Natural killer cell (primary cell): Measurements from ENCODE around the gene SLC12A9. TPM values are rescaled to one million over a fixed set of nuclear protein-coding genes. Genes with fewer than 3 reads are reported as not detected.

Experiments used
- ATAC-seq, 3 donors: fragments of 150-1000 bp in 2 of 3; fragments of 200-7000 bp in 1 of 3; cut with Tn5 transposase; 1 replicate in 1 of 3; 2 replicates in 2 of 3; pipeline ENCODE4 v1.10.0; 2021; ENCODE audit warnings: mild to moderate bottlenecking in 2 of 3, moderate library complexity in 2 of 3
- DNase-seq, 2 donors: peaks; one replicate each; pipeline versions ENCODE4 v3.0.0 to v3.0.0-alpha.2; 2013 to 2021; ENCODE audit warnings: mixed read lengths in 1 of 2
- H3K27ac ChIP-seq: one replicate; pipeline ENCODE4 v1.5.1; 2013; ENCODE audit warnings: mild to moderate bottlenecking, low read length
- H3K27me3 ChIP-seq: one replicate; pipeline ENCODE4 v1.6.1; 2013; ENCODE audit warnings: low read length; ENCODE audit not compliant: control insufficient read depth, insufficient read depth
- H3K36me3 ChIP-seq: one replicate; pipeline ENCODE4 v1.6.1; 2013; ENCODE audit warnings: low read length; ENCODE audit not compliant: control insufficient read depth, insufficient read depth
- H3K4me1 ChIP-seq: one replicate; pipeline ENCODE4 v1.6.1; 2013; ENCODE audit warnings: low read length; ENCODE audit not compliant: control insufficient read depth, insufficient read depth
- H3K4me3 ChIP-seq: one replicate; pipeline ENCODE4 v1.5.1; 2013; ENCODE audit warnings: low read length
- H3K9me3 ChIP-seq: one replicate; pipeline ENCODE4 v1.6.1; 2013; ENCODE audit warnings: low read length; ENCODE audit not compliant: control insufficient read depth, insufficient read depth
- H3K27ac Mint-ChIP-seq, 2 donors: one replicate each; pipeline ENCODE4 v1.8.0; 2022; ENCODE audit warnings: mild to moderate bottlenecking in 2 of 2, mixed read lengths in 2 of 2, moderate library complexity in 1 of 2
- H3K27me3 Mint-ChIP-seq, 2 donors: one replicate each; pipeline ENCODE4 v1.8.0; 2022; ENCODE audit warnings: low read depth in 2 of 2, mixed read lengths in 2 of 2
- H3K36me3 Mint-ChIP-seq: one replicate; pipeline ENCODE4 v1.8.0; 2022; ENCODE audit warnings: mixed read lengths
- H3K4me1 Mint-ChIP-seq, 2 donors: one replicate each; pipeline ENCODE4 v1.8.0; 2022; ENCODE audit warnings: mixed read lengths in 2 of 2
- H3K4me3 Mint-ChIP-seq: one replicate; pipeline ENCODE4 v1.8.0; 2022; ENCODE audit warnings: mild to moderate bottlenecking, moderate library complexity, mixed read lengths
- H3K9me3 Mint-ChIP-seq, 2 donors: one replicate each; pipeline ENCODE4 v1.8.0; 2022; ENCODE audit warnings: mixed read lengths in 2 of 2
- CTCF ChIP-seq: fragments of 200-600 bp; IDR thresholded peaks from one replicate; pipeline ENCODE4 v1.8.0; 2022; ENCODE audit warnings: antibody characterized with exemption
- WGBS: methylation state at CpG from one replicate; pipeline ENCODE4 v1.1.7; 2013; ENCODE audit warnings: missing lambda C conversion rate; ENCODE audit not compliant: insufficient coverage; 5-methylcytosine and 5-hydroxymethylcytosine counted together
- intact Hi-C: fragments of 100-400 bp; cut with micrococcal nuclease; formaldehyde crosslinking; loops from one replicate; pipeline ENCODE4 v1.14.2; 2022
- total RNA-seq, 4 donors: library from RNA; stranded (reverse); fragments of 120-200 nt in 1 of 4; gene quantifications; one replicate each; pipeline versions ENCODE4 v1.2.3 to v1.2.4, GENCODE V29; 2013 to 2022

SLC12A9 gene
- total RNA-seq, 3 donors from 2014 or later (not counting 1 experiment from before 2014, with no cell fraction given) = 35.0 to 44.2 (median 38.1) TPM

- no peak for TF ChIP-seq CTCF
- Histone ChIP-seq H3K27ac (no peak overlapping the region), H3K27me3 (no peaks in the 10 kb centered on the region), H3K9me3 (no peaks in the 10 kb centered on the region), H3K4me3 (no peak overlapping the region), H3K36me3 (no peaks in the 10 kb centered on the region), H3K4me1 (no peaks in the 10 kb centered on the region)
- ATAC-seq (no peak), DNase-seq (no peak)
- Mint-ChIP-seq H3K4me1 (no peaks in the 10 kb centered on the region), H3K27ac (no peak overlapping the region), H3K4me3 (no peak overlapping the region), H3K36me3 (no peaks in the 10 kb centered on the region), H3K27me3 (peaks cover 0 to 6% of the 10 kb centered on the region in 2 donors), H3K9me3 (no peaks in the 10 kb centered on the region)
- intact Hi-C loops = no loop called here
- WGBS = 93% methylated on average over 9 of the region's 9 CpGs
Measured at GRCh38 chr7:100818366-100818765, 34.1 kb upstream of the SLC12A9 start.

GRCh38 chr7:100818825-100819224, 33.7 kb upstream of the SLC12A9 start:
- Mint-ChIP-seq H3K27me3 (peaks cover 0 to 11% of the 10 kb centered on the region in 2 donors), H3K27ac (no peak overlapping the region), H3K36me3 (no peaks in the 10 kb centered on the region), H3K4me3 (no peak overlapping the region), H3K9me3 (no peaks in the 10 kb centered on the region), H3K4me1 (no peaks in the 10 kb centered on the region)
- Histone ChIP-seq H3K27me3 (no peaks in the 10 kb centered on the region), H3K4me3 (no peak overlapping the region), H3K9me3 (no peaks in the 10 kb centered on the region), H3K36me3 (no peaks in the 10 kb centered on the region), H3K27ac (no peak overlapping the region), H3K4me1 (no peaks in the 10 kb centered on the region)
- DNase-seq (no peak), ATAC-seq (no peak)
- WGBS = 82% methylated on average over 6 of the region's 6 CpGs
- intact Hi-C loops = no loop called here
- no peak for TF ChIP-seq CTCF

- no peaks in the 10 kb centered on the region for H3K4me1 ChIP-seq
- H3K27ac Mint-ChIP-seq = no peak overlapping the region
- H3K4me1 Mint-ChIP-seq = no peaks in the 10 kb centered on the region
- no peaks in the 10 kb centered on the region for H3K9me3 Mint-ChIP-seq
- ATAC-seq (no peak), DNase-seq (no peak)
- TF ChIP-seq CTCF = no peak
- no peaks in the 10 kb centered on the region for H3K9me3 ChIP-seq
- WGBS = 92% methylated on average over 23 of the region's 23 CpGs
- no peak overlapping the region for H3K4me3 Mint-ChIP-seq
- intact Hi-C loops = no loop called here
- H3K36me3 Mint-ChIP-seq = no peaks in the 10 kb centered on the region
- H3K4me3 ChIP-seq = no peak overlapping the region
- H3K27ac ChIP-seq = no peak overlapping the region
- peaks cover 0 to 15% of the 10 kb centered on the region in 2 donors for H3K27me3 Mint-ChIP-seq
- H3K27me3 ChIP-seq = no peaks in the 10 kb centered on the region
- H3K36me3 ChIP-seq = no peaks in the 10 kb centered on the region
Measured at GRCh38 chr7:100819586-100819985, 32.9 kb upstream of the SLC12A9 start.
